Testis (tissue), 3 donors: ENCODE measurements around the gene ARHGAP22. TPM values are rescaled to one million over a fixed set of nuclear protein-coding genes. Genes with fewer than 3 reads are reported as not detected.

Experiments
- DNase-seq: peaks from one replicate; pipeline ENCODE4 v3.0.0-alpha.2; 2019
- H3K27ac ChIP-seq, 2 donors: fragments of 200-600 bp; sonication (generic); one replicate each; pipeline ENCODE4 v1.5.1; 2019
- H3K27me3 ChIP-seq: fragments of 200-600 bp; sonication (generic); one replicate; pipeline ENCODE4 v1.5.1; 2019
- H3K36me3 ChIP-seq: fragments of 200-600 bp; sonication (generic); one replicate; pipeline ENCODE4 v1.5.1; 2017; ENCODE audit warnings: low read depth; ENCODE audit errors: missing control alignments
- H3K4me1 ChIP-seq: fragments of 200-600 bp; sonication (generic); one replicate; pipeline ENCODE4 v1.5.1; 2019
- H3K4me3 ChIP-seq, 2 donors: fragments of 200-600 bp; sonication (generic); one replicate each; pipeline ENCODE4 v1.5.1; 2017 to 2019
- H3K9me3 ChIP-seq: fragments of 200-600 bp; sonication (generic); one replicate; pipeline ENCODE4 v1.5.1; 2017
- POLR2A ChIP-seq: fragments of 450-650 bp; IDR thresholded peaks from one replicate; pipeline ENCODE4 v1.6.1; 2017; ENCODE audit warnings: antibody characterized with exemption, mild to moderate bottlenecking, moderate library complexity
- WGBS, 2 donors: methylation state at CpG; one replicate each; pipeline ENCODE4 v1.1.5; 2018; 5-methylcytosine and 5-hydroxymethylcytosine counted together
- intact Hi-C: fragments of 100-400 bp; cut with DNase I; formaldehyde crosslinking; loops from one replicate; pipeline ENCODE4 v1.15.1; 2023; ENCODE audit warnings: low total_unique reads
- polyA plus RNA-seq: library from polyadenylated mRNA; stranded (reverse); fragments of 350-450 nt; fragmentation: Illumina TruSeq; extraction: RNeasy Lipid Tissue Mini Kit (QIAGEN cat#74804); gene quantifications from one replicate; pipeline ENCODE4 v1.2.3, GENCODE V29; 2014; ENCODE audit warnings: low read depth, low replicate concordance; ENCODE audit not compliant: insufficient read depth
- total RNA-seq, 2 donors: library from RNA; depleted of rRNA; stranded (reverse); fragments of >200 nt; gene quantifications; one replicate each; pipeline ENCODE4 v1.2.3, GENCODE V29; 2016
- TF ChIP-seq, protein P1 (sequence below), 3 experiments: fragments of 450-650 bp in 2 of 3; fragments of 200-600 bp in 1 of 3; sonication (generic) in 1 of 3; IDR thresholded peaks; one replicate each; pipeline ENCODE4 v1.5.1; 2016 to 2019; ENCODE audit warnings: antibody characterized with exemption in 3 of 3, mild to moderate bottlenecking in 2 of 3, moderate library complexity in 1 of 3

Gene ARHGAP22
- total and polyA plus RNA-seq, 3 donors from 2014 or later: 6.2 to 11.9 (median 8.8) TPM

DNA sequence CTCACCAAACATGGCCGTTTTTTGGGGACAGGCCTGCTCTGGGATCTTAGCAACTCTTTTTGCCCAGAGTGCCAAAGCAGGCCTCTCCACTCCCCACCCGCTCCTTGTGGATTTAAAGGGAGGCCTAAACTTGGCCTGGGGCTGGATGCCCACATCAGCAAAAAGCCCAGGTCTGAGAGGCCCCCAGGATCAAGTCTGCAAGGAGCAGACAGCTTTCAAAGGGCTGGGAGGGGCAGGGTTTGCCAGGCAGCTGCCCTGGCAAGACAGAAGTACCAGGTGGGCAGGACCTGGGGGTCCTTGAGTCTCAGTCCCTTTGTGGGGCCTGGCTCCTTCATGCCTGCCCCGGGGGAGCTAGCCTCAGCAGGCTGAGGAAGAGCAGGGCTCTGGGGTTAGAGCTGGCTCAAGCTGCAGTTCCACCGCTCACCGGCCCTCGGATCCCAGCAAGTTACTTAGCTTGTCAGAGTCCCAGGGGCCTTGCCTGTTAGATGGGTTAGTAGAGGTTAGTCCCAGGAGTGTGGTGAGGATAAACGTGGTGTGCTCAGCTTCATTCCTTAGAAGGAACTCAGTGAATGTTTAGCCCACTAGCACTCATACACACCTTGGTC, 56.2 kb downstream of the ARHGAP22 start:
- Histone ChIP-seq H3K27ac (no peak overlapping the region), H3K4me3 (no peak overlapping the region), H3K4me1 (no peaks in the 10 kb centered on the region), H3K9me3 (no peaks in the 10 kb centered on the region), H3K36me3 (no peaks in the 10 kb centered on the region), H3K27me3 (no peaks in the 10 kb centered on the region)
- TF ChIP-seq POLR2A: no peak
- TF ChIP-seq, protein P1, sequence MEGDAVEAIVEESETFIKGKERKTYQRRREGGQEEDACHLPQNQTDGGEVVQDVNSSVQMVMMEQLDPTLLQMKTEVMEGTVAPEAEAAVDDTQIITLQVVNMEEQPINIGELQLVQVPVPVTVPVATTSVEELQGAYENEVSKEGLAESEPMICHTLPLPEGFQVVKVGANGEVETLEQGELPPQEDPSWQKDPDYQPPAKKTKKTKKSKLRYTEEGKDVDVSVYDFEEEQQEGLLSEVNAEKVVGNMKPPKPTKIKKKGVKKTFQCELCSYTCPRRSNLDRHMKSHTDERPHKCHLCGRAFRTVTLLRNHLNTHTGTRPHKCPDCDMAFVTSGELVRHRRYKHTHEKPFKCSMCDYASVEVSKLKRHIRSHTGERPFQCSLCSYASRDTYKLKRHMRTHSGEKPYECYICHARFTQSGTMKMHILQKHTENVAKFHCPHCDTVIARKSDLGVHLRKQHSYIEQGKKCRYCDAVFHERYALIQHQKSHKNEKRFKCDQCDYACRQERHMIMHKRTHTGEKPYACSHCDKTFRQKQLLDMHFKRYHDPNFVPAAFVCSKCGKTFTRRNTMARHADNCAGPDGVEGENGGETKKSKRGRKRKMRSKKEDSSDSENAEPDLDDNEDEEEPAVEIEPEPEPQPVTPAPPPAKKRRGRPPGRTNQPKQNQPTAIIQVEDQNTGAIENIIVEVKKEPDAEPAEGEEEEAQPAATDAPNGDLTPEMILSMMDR (IDR thresholded peaks at IDR 0.05): no peak
- DNase-seq: no peak
- 85 to 91% methylated on average over 6 to 7 of the region's 7 CpGs for WGBS, 2 donors
- intact Hi-C loops: no loop called here

DNA sequence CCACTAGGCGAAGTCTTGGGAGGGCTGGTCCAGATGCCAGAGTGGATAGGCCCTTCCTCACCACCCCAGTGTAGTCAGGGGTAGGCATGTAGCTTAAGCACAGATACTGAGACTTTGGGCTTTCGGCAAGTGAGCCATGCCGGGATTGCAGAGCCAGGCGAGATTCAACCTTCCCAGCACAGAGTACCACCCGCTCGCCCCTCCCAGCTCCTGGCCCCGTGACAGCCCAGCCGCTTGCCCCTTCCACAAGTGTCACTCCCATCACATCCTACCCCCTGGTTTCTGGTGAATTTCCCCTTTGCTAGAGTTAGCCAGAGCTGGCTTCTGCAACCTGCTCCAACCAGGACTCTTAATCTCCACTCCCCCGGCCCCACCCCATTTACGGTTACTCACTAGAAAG, 56.9 kb downstream of the ARHGAP22 start:
- Histone ChIP-seq H3K4me3 (no peak overlapping the region), H3K9me3 (no peaks in the 10 kb centered on the region), H3K36me3 (no peaks in the 10 kb centered on the region), H3K4me1 (no peaks in the 10 kb centered on the region), H3K27me3 (no peaks in the 10 kb centered on the region), H3K27ac (no peak overlapping the region)
- intact Hi-C loops: no loop called here
- no peak for TF ChIP-seq POLR2A
- TF ChIP-seq, protein P1 (IDR thresholded peaks at IDR 0.05): no peak
- no peak for DNase-seq
- WGBS, 2 donors: 90 to 97% methylated on average over 9 to 10 of the region's 10 CpGs

DNA sequence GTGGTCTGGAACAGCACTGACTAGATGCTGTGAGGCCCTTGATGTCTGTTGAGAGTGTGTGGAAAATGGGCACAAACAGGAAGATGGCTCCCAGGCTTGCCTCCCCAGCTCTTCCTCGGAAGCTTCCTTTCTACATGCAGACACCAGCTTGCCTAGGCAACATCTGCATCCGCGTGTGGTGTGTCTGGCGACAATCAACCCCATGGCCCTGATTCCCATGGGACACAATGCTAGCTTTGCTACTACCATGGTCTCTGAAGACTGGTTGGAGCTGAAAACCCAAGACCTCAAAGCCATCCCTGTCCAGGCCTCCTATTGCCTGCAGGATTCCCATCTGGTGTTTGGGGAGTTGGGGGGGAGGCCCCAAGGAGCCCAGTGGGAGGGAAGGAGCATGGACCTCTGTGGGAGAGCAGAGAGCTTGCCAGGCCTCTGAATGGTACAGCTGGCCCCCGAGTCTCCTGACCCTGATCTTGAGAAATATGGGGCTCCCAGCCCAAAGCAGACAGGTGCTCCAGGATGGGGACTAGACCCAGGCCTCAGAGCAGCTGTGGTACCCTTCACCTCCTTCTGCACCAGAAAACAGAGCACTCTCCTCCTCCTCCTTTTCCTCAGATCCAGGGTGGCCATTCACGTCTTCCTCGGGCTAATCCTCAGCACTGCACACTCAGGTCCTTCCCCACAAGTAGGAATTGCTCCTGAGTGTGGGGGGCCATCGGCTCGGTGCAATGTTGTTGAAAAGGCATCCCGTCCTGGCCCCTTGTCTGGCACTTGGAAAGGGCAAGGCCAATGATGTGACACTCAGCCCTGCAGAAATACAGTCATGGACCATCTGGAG, 57.6 kb downstream of the ARHGAP22 start:
- H3K27ac ChIP-seq: no peak overlapping the region
- H3K36me3 ChIP-seq: no peaks in the 10 kb centered on the region
- intact Hi-C loops: no loop called here
- 89 to 90% methylated on average over 10 of the region's 10 CpGs for WGBS, 2 donors
- H3K4me3 ChIP-seq: no peak overlapping the region
- H3K27me3 ChIP-seq: no peaks in the 10 kb centered on the region
- TF ChIP-seq, protein P1 (IDR thresholded peaks at IDR 0.05): no peak
- no peak for TF ChIP-seq POLR2A
- no peak for DNase-seq
- no peaks in the 10 kb centered on the region for H3K4me1 ChIP-seq
- H3K9me3 ChIP-seq: no peaks in the 10 kb centered on the region

DNA sequence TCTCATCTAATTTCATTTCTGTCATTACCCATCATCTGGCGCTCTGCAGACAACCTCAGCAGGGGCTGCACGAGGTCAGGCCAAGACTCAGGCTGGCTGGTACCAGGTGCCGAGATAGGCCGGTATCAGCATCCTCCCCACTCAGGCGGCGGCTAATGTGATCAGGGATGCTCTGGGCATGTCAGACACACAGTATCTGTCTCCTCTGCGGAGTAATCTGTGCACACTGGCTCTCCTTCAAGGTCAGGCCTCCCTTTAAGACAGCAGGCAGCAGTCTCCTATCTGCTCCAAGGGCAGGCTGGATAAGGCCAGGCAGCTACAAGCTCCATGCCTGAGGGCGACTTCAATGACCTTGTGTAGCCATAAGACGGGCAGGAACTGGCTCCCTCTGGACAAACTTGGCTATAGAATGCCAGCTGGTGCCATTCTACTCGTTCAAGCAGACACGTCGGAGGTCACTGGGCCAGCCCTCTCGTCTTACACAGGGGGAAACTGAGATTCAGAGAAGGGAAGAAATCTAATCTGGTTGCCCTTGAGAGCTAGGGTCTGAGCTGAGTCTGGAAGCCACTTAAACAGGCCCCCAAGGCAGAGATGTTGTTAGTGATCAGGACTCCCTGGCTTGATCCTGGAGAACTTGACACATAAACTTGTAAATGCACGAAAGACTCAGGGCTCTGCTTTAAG, 59.3 kb downstream of the ARHGAP22 start:
- intact Hi-C loops: no loop called here
- peak; percentile 70 for DNase-seq
- no peaks in the 10 kb centered on the region for H3K4me1 ChIP-seq
- WGBS, 2 donors: 45 to 63% methylated on average over 8 to 14 of the region's 14 CpGs
- H3K4me3 ChIP-seq: no peak overlapping the region
- no peak overlapping the region for H3K27ac ChIP-seq
- TF ChIP-seq POLR2A: no peak
- TF ChIP-seq, protein P1 (IDR thresholded peaks at IDR 0.05): no peak
- H3K27me3 ChIP-seq: no peaks in the 10 kb centered on the region
- H3K36me3 ChIP-seq: no peaks in the 10 kb centered on the region
- no peaks in the 10 kb centered on the region for H3K9me3 ChIP-seq
